ENCODE data around the gene GUCD1. TPM values are rescaled to one million over a fixed set of nuclear protein-coding genes. Genes with fewer than 3 reads are reported as not detected.

The GUCD1 gene
- total and polyA plus RNA-seq, 2 of the 13 experiments (the other 11 are each of a cell fraction or from before 2014, with no cell fraction given) = 128 to 245 TPM

DNA sequence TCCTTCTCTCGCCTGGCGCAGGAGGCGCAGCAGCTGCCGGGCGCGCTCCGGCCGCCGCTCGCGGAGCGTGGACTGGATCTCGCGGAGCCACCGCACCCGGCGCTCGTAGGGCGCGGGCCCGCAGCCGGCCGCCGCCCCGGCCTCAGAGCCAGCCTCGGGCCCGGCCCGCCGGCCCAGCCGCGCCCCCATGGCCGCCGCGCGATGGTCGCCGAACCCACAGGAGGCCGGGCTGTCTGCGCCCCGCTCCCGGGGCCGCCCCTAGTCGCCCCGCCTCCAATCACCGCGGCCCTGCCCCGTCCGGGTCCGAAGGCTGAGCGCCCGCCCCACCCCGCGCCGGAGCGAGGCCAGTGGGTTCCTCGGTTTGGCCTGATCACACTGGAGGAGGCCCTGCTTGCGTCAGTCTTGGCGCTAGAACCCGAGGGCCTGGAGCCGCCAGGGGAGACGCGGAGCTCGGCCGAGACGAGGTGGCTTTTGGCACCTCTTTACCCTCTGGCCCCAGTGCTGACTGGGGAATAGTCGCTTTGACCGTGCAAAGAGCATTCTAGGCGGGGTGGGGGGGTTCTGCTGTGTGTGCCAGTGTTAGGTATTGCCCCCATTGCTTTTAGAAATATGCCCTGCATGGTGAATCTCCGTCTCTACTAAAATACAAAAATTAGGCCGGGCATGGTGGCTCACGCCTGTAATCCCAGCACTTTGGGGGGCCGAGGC is 38.1 kb upstream of the GUCD1 start, which contains the start of gene LRRC75B (continued):
- TF ChIP-seq, protein P1, sequence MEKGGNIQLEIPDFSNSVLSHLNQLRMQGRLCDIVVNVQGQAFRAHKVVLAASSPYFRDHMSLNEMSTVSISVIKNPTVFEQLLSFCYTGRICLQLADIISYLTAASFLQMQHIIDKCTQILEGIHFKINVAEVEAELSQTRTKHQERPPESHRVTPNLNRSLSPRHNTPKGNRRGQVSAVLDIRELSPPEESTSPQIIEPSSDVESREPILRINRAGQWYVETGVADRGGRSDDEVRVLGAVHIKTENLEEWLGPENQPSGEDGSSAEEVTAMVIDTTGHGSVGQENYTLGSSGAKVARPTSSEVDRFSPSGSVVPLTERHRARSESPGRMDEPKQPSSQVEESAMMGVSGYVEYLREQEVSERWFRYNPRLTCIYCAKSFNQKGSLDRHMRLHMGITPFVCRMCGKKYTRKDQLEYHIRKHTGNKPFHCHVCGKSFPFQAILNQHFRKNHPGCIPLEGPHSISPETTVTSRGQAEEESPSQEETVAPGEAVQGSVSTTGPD (CRISPR knock-in tag; IDR thresholded peaks at IDR 0.05) = no peak; the same call in 1 of the 2 replicates
- TF ChIP-seq ZNF329 (CRISPR knock-in tag; IDR thresholded peaks at IDR 0.05; ENCODE audit: low read depth) (no peak), SIN3A (IDR thresholded peaks at IDR 0.05; ENCODE audit: borderline replicate concordance, low read depth, low read length) (peak; percentile 49; the same call in 1 of the 2 replicates), ZNF564 (CRISPR knock-in tag; IDR thresholded peaks at IDR 0.05) (no peak), SOX6 (IDR thresholded peaks at IDR 0.05) (no peak), SOX6 (CRISPR knock-in tag; IDR thresholded peaks at IDR 0.05) (peak; percentile 35; the same call in 1 of the 2 replicates), MIXL1 (CRISPR knock-in tag; IDR thresholded peaks at IDR 0.05) (no peak; the same call in 1 of the 2 replicates), MEF2D (CRISPR knock-in tag; IDR thresholded peaks at IDR 0.05) (no peak), ZMAT3 (CRISPR knock-in tag; conservative IDR thresholded peaks at IDR 0.05) (peak; percentile 88), PHF20 (CRISPR knock-in tag; IDR thresholded peaks at IDR 0.05) (0 out of 2 replicates have a peak, but pooled peaks have one; percentile 20), ATM (IDR thresholded peaks at IDR 0.05; ENCODE audit: borderline replicate concordance) (no peak), ZNF446 (CRISPR knock-in tag; IDR thresholded peaks at IDR 0.05) (no peak), ZMYM3 (CRISPR knock-in tag; IDR thresholded peaks at IDR 0.05) (peak; percentile 65), NCOA2 (CRISPR knock-in tag; IDR thresholded peaks at IDR 0.05) (peak; percentile 39; the same call in 1 of the 2 replicates), SMC3 (IDR thresholded peaks at IDR 0.05; ENCODE audit: low read length) (no peak)
- TF ChIP-seq, protein P2, sequence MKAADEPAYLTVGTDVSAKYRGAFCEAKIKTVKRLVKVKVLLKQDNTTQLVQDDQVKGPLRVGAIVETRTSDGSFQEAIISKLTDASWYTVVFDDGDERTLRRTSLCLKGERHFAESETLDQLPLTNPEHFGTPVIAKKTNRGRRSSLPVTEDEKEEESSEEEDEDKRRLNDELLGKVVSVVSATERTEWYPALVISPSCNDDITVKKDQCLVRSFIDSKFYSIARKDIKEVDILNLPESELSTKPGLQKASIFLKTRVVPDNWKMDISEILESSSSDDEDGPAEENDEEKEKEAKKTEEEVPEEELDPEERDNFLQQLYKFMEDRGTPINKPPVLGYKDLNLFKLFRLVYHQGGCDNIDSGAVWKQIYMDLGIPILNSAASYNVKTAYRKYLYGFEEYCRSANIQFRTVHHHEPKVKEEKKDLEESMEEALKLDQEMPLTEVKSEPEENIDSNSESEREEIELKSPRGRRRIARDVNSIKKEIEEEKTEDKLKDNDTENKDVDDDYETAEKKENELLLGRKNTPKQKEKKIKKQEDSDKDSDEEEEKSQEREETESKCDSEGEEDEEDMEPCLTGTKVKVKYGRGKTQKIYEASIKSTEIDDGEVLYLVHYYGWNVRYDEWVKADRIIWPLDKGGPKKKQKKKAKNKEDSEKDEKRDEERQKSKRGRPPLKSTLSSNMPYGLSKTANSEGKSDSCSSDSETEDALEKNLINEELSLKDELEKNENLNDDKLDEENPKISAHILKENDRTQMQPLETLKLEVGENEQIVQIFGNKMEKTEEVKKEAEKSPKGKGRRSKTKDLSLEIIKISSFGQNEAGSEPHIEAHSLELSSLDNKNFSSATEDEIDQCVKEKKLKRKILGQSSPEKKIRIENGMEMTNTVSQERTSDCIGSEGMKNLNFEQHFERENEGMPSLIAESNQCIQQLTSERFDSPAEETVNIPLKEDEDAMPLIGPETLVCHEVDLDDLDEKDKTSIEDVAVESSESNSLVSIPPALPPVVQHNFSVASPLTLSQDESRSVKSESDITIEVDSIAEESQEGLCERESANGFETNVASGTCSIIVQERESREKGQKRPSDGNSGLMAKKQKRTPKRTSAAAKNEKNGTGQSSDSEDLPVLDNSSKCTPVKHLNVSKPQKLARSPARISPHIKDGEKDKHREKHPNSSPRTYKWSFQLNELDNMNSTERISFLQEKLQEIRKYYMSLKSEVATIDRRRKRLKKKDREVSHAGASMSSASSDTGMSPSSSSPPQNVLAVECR (CRISPR knock-in tag; IDR thresholded peaks at IDR 0.05; ENCODE audit: borderline replicate concordance) = peak; percentile 64; the same call in 1 of the 2 replicates
- TF ChIP-seq, protein P3, sequence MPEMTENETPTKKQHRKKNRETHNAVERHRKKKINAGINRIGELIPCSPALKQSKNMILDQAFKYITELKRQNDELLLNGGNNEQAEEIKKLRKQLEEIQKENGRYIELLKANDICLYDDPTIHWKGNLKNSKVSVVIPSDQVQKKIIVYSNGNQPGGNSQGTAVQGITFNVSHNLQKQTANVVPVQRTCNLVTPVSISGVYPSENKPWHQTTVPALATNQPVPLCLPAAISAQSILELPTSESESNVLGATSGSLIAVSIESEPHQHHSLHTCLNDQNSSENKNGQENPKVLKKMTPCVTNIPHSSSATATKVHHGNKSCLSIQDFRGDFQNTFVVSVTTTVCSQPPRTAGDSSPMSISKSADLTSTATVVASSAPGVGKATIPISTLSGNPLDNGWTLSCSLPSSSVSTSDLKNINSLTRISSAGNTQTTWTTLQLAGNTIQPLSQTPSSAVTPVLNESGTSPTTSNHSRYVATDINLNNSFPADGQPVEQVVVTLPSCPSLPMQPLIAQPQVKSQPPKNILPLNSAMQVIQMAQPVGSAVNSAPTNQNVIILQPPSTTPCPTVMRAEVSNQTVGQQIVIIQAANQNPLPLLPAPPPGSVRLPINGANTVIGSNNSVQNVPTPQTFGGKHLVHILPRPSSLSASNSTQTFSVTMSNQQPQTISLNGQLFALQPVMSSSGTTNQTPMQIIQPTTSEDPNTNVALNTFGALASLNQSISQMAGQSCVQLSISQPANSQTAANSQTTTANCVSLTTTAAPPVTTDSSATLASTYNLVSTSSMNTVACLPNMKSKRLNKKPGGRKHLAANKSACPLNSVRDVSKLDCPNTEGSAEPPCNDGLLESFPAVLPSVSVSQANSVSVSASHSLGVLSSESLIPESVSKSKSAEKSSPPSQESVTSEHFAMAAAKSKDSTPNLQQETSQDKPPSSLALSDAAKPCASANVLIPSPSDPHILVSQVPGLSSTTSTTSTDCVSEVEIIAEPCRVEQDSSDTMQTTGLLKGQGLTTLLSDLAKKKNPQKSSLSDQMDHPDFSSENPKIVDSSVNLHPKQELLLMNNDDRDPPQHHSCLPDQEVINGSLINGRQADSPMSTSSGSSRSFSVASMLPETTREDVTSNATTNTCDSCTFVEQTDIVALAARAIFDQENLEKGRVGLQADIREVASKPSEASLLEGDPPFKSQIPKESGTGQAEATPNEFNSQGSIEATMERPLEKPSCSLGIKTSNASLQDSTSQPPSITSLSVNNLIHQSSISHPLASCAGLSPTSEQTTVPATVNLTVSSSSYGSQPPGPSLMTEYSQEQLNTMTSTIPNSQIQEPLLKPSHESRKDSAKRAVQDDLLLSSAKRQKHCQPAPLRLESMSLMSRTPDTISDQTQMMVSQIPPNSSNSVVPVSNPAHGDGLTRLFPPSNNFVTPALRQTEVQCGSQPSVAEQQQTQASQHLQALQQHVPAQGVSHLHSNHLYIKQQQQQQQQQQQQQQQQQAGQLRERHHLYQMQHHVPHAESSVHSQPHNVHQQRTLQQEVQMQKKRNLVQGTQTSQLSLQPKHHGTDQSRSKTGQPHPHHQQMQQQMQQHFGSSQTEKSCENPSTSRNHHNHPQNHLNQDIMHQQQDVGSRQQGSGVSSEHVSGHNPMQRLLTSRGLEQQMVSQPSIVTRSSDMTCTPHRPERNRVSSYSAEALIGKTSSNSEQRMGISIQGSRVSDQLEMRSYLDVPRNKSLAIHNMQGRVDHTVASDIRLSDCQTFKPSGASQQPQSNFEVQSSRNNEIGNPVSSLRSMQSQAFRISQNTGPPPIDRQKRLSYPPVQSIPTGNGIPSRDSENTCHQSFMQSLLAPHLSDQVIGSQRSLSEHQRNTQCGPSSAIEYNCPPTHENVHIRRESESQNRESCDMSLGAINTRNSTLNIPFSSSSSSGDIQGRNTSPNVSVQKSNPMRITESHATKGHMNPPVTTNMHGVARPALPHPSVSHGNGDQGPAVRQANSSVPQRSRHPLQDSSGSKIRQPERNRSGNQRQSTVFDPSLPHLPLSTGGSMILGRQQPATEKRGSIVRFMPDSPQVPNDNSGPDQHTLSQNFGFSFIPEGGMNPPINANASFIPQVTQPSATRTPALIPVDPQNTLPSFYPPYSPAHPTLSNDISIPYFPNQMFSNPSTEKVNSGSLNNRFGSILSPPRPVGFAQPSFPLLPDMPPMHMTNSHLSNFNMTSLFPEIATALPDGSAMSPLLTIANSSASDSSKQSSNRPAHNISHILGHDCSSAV (CRISPR knock-in tag; IDR thresholded peaks at IDR 0.05; ENCODE audit: borderline replicate concordance) = no peak
